HCT116 (cell line): Measurements from ENCODE around the gene UNKL. TPM values are rescaled to one million over a fixed set of nuclear protein-coding genes. Genes with fewer than 3 reads are reported as not detected.

ENCODE experiments used
- ATAC-seq: fragments of 200-7000 bp; cut with Tn5 transposase; 2 replicates; pipeline ENCODE4 v1.9.1; 2020; ENCODE audit warnings: mild to moderate bottlenecking, moderate library complexity
- BruUV-seq: library from RNA; stranded (reverse); fragments of 400-500 nt; replicated peaks from 2 replicates; lab custom pipeline; 2021; lab: Mats Ljungman, UMichigan
- CTCF ChIA-PET: fragments of 300-600 bp; sonication (Branson Sonifier 250); formaldehyde crosslinking; loops from one replicate; lab custom pipeline; 2021; ENCODE audit warnings: antibody characterized with exemption; lab: Charles Lee
- POLR2A ChIA-PET: fragments of 300-600, 350-600 bp; sonication (Branson Sonifier 250); formaldehyde crosslinking; loops from one replicate; lab custom pipeline; 2021; ENCODE audit warnings: antibody characterized with exemption; lab: Charles Lee
- RAD21 ChIA-PET, 2 experiments: fragments of 300-600 bp; sonication (Branson Sonifier 250); formaldehyde crosslinking; loops; one replicate each; lab custom pipeline; 2023; ENCODE audit warnings: low total read pairs in 2 of 2; ENCODE audit not compliant: uncharacterized antibody in 2 of 2, unreplicated experiment in 2 of 2, low non-redundant PET in 1 of 2; lab: Charles Lee
- DNase-seq: peaks from one replicate; pipeline ENCODE4 v3.0.0-alpha.2; 2010; ENCODE audit warnings: low read depth, low spot score
- H2AFZ ChIP-seq: fragments of 200-600 bp; shearing (Covaris generic), sonication (generic); 2 replicates; pipeline ENCODE4 v1.6.1; 2017; ENCODE audit warnings: low read depth, mixed run types, mixed read lengths, antibody characterized with exemption, low read length; ENCODE audit not compliant: poor library complexity, severe bottlenecking
- H3K27ac ChIP-seq: 2 replicates; pipeline ENCODE4 v1.5.1; 2012; ENCODE audit warnings: low read depth, low read length
- H3K27me3 ChIP-seq: fragments of 200-600 bp; sonication (generic); 2 replicates; pipeline ENCODE4 v1.6.1; 2016; ENCODE audit warnings: mixed run types, low read length, mixed read lengths; ENCODE audit not compliant: insufficient read depth
- H3K36me3 ChIP-seq, 2 experiments: fragments of 200-500 bp in 1 of 2; fragments of 200-600 bp in 1 of 2; sonication (Bioruptor generic) in 1 of 2; sonication (generic) in 1 of 2; 2 replicates each; pipeline versions ENCODE4 v1.5.1 to v1.6.1; 2014 to 2016; ENCODE audit warnings: low read length in 2 of 2, inconsistent platforms in 1 of 2, mixed read lengths in 1 of 2, mixed run types in 1 of 2; ENCODE audit not compliant: insufficient read depth in 2 of 2, control insufficient read depth in 1 of 2
- H3K4me1 ChIP-seq, 2 experiments: fragments of 200-600 bp in 1 of 2; sonication (generic) in 1 of 2; 2 replicates each; pipeline versions ENCODE4 v1.5.1 to v1.6.1; 2012 to 2017; ENCODE audit warnings: low read length in 2 of 2, inconsistent platforms in 1 of 2, mild to moderate bottlenecking in 1 of 2, mixed read lengths in 1 of 2, mixed run types in 1 of 2, moderate library complexity in 1 of 2; ENCODE audit not compliant: insufficient read depth in 2 of 2, control insufficient read depth in 1 of 2
- H3K4me2 ChIP-seq: fragments of 200-600 bp; sonication (generic); 2 replicates; pipeline ENCODE4 v1.6.1; 2017; ENCODE audit warnings: mixed run types, low read length, mixed read lengths
- H3K4me3 ChIP-seq, 2 experiments: fragments of 200-600 bp in 1 of 2; sonication (generic) in 1 of 2; replicated peaks in 1 of 2; 2 replicates each; pipeline ENCODE4 v1.5.1; 2011 to 2016; ENCODE audit warnings: low read length in 2 of 2, control low read depth in 1 of 2, low read depth in 1 of 2, mild to moderate bottlenecking in 1 of 2, mixed read lengths in 1 of 2, mixed run types in 1 of 2
- H3K79me2 ChIP-seq: fragments of 200-600 bp; sonication (generic); 2 replicates; pipeline ENCODE4 v1.6.1; 2017; ENCODE audit warnings: mild to moderate bottlenecking, mixed run types, low read length, moderate library complexity, mixed read lengths; ENCODE audit not compliant: insufficient read depth
- H3K9ac ChIP-seq: fragments of 200-600 bp; sonication (generic); 2 replicates; pipeline ENCODE4 v1.6.1; 2016; ENCODE audit warnings: low read length, mixed read lengths
- H3K9me2 ChIP-seq: fragments of 200-600 bp; sonication (generic), shearing (Covaris generic); 2 replicates; pipeline ENCODE4 v1.6.1; 2017; ENCODE audit warnings: mixed run types, mild to moderate bottlenecking, moderate library complexity; ENCODE audit not compliant: insufficient read depth
- H3K9me3 ChIP-seq, 2 experiments: fragments of 200-500 bp in 1 of 2; fragments of 200-600 bp in 1 of 2; sonication (Bioruptor generic) in 1 of 2; sonication (generic) in 1 of 2; 2 replicates each; pipeline ENCODE4 v1.6.1; 2014 to 2017; ENCODE audit warnings: low read length in 2 of 2, mixed read lengths in 2 of 2, inconsistent platforms in 1 of 2, low read depth in 1 of 2, mild to moderate bottlenecking in 1 of 2, mixed run types in 1 of 2, moderate library complexity in 1 of 2; ENCODE audit not compliant: control insufficient read depth in 1 of 2, insufficient read depth in 1 of 2
- H4K20me1 ChIP-seq: fragments of 200-600 bp; sonication (generic), shearing (Covaris generic); 2 replicates; pipeline ENCODE4 v1.6.1; 2017; ENCODE audit warnings: mixed run types, mild to moderate bottlenecking, moderate library complexity; ENCODE audit not compliant: insufficient read depth
- CTCF ChIP-seq, 3 experiments: fragments of 200-600 bp in 1 of 3; sonication (generic) in 1 of 3; IDR thresholded peaks in 2 of 3; conservative IDR thresholded peaks in 1 of 3; 2 replicates each; pipeline ENCODE4 v1.5.1; 2012 to 2017; ENCODE audit warnings: low read depth in 2 of 3, low read length in 2 of 3, antibody characterized with exemption in 1 of 3, borderline replicate concordance in 1 of 3, control low read depth in 1 of 3, mild to moderate bottlenecking in 1 of 3, mixed read lengths in 1 of 3, mixed run types in 1 of 3, moderate library complexity in 1 of 3; ENCODE audit not compliant: insufficient read depth in 1 of 3
- EGR1 ChIP-seq: IDR thresholded peaks from 2 replicates; pipeline ENCODE4 v1.6.1; 2012; ENCODE audit warnings: low read depth
- ELF1 ChIP-seq: IDR thresholded peaks from 2 replicates; pipeline ENCODE4 v1.6.1; 2012; ENCODE audit warnings: low read depth, borderline replicate concordance
- FOSL1 ChIP-seq: IDR thresholded peaks from 2 replicates; pipeline ENCODE4 v1.6.1; 2012; ENCODE audit warnings: low read depth
- JUND ChIP-seq: IDR thresholded peaks from 2 replicates; pipeline ENCODE4 v1.6.1; 2012
- MAX ChIP-seq: IDR thresholded peaks from 2 replicates; pipeline ENCODE4 v1.6.1; 2012
- SP1 ChIP-seq: IDR thresholded peaks from 2 replicates; pipeline ENCODE4 v1.6.1; 2012; ENCODE audit warnings: low read depth
- SRF ChIP-seq: IDR thresholded peaks from 2 replicates; pipeline ENCODE4 v1.6.1; 2012; ENCODE audit warnings: low read depth
- YY1 ChIP-seq: IDR thresholded peaks from 2 replicates; pipeline ENCODE4 v1.6.1; 2011; ENCODE audit warnings: low read length, low read depth, moderate library complexity, mild to moderate bottlenecking; ENCODE audit not compliant: insufficient replicate concordance; ENCODE audit errors: extremely low read depth
- ZNF274 ChIP-seq: fragments of 200-500 bp; sonication (Bioruptor generic); IDR thresholded peaks from 2 replicates; pipeline ENCODE4 v1.6.1; 2014; ENCODE audit warnings: mild to moderate bottlenecking, low read depth, low read length, inconsistent platforms
- intact Hi-C: fragments of 100-400 bp; cut with micrococcal nuclease; formaldehyde crosslinking; loops from 2 replicates; pipeline ENCODE4 v1.10.0; 2022
- total RNA-seq: library from RNA; stranded (reverse); gene quantifications from one replicate; pipeline ENCODE4 v1.2.1, GENCODE V29; 2021; ENCODE audit not compliant: unreplicated experiment

UNKL gene
- total RNA-seq, 1 experiment from 2014 or later = 24.9 TPM

GRCh38 chr16:1455190-1456171 is 41.0 kb upstream of the UNKL start:
- intact Hi-C loops = no loop called here
- POLR2A ChIA-PET = no interaction called here
- no TSS peak for BruUV-seq

GRCh38 chr16:1454561-1454960 is 40.1 kb upstream of the UNKL start:
- Histone ChIP-seq H3K79me2 (no peaks in the 10 kb centered on the region), H3K27ac (no peak overlapping the region), H4K20me1 (no peaks in the 10 kb centered on the region), H3K36me3 (no peaks in the 10 kb centered on the region; a peak in 1 of 4 replicates), H2AFZ (no peak overlapping the region), H3K27me3 (no peaks in the 10 kb centered on the region), H3K4me2 (no peak overlapping the region), H3K4me3 (no peak overlapping the region)
- BruUV-seq = no TSS peak
- POLR2A ChIA-PET = no interaction called here
- RAD21 ChIA-PET = no interaction called here
- no peak for TF ChIP-seq SP1
- TF ChIP-seq CTCF (IDR thresholded peaks at IDR 0.05 in 2 of 3, conservative IDR thresholded peaks at IDR 0.05 in 1 of 3; ENCODE audit: borderline replicate concordance in 1 of 3, insufficient read depth in 1 of 3, low read depth in 2 of 3, low read length in 2 of 3) = no peak
- no peak for TF ChIP-seq ZNF274
- TF ChIP-seq SRF = no peak
- no peak for TF ChIP-seq MAX
- TF ChIP-seq, all 23 proteins: peak for 0
- ATAC-seq (no peak), DNase-seq (no peak)
- intact Hi-C loops = no loop called here
- Histone ChIP-seq H3K9ac (no peak overlapping the region), H3K9me3 (no peaks in the 10 kb centered on the region), H3K4me1 (no peaks in the 10 kb centered on the region), H3K9me2 (no peaks in the 10 kb centered on the region)
- CTCF ChIA-PET = no interaction called here

More at GRCh38 chr16:1455190-1456171, 41.0 kb upstream of the UNKL start:
- Histone ChIP-seq H3K9me3 (no peaks in the 10 kb centered on the region), H4K20me1 (no peaks in the 10 kb centered on the region), H3K4me3 (no peak overlapping the region), H3K27ac (no peak overlapping the region), H3K4me1 (no peaks in the 10 kb centered on the region), H3K9me2 (no peaks in the 10 kb centered on the region), H2AFZ (no peak overlapping the region), H3K36me3 (no peaks in the 10 kb centered on the region; a peak in 1 of 4 replicates), H3K79me2 (no peaks in the 10 kb centered on the region), H3K27me3 (no peaks in the 10 kb centered on the region), H3K4me2 (no peak overlapping the region), H3K9ac (no peak overlapping the region)
- CTCF ChIA-PET = no interaction called here
- RAD21 ChIA-PET = no interaction called here
- DNase-seq (no peak), ATAC-seq (no peak)
- TF ChIP-seq MAX (no peak), SP1 (no peak), FOSL1 (no peak), EGR1 (no peak), JUND (no peak), YY1 (no peak), ELF1 (no peak)
- TF ChIP-seq, all 23 proteins: peak for 0
